WTC11 (cell line): ENCODE measurements around the gene PCDHA5. TPM values are rescaled to one million over a fixed set of nuclear protein-coding genes. Genes with fewer than 3 reads are reported as not detected.

Experiments
- ATAC-seq: fragments of 200-7000 bp; cut with Tn5 transposase; 2 replicates; pipeline ENCODE4 v1.10.0; 2021; ENCODE audit warnings: mild to moderate bottlenecking, moderate library complexity
- CTCF ChIA-PET: fragments of 300-600 bp; sonication (Branson Sonifier 250); formaldehyde crosslinking; loops from one replicate; lab custom pipeline; 2021; ENCODE audit warnings: antibody characterized with exemption; lab: Charles Lee
- POLR2A ChIA-PET: fragments of 350-600 bp; sonication (Branson Sonifier 250); formaldehyde crosslinking; loops from one replicate; lab custom pipeline; 2021; ENCODE audit warnings: antibody characterized with exemption; lab: Charles Lee
- DNase-seq: peaks from one replicate; pipeline ENCODE4 v3.0.0; 2021; ENCODE audit warnings: low spot score
- H3K27ac Mint-ChIP-seq: 2 replicates; pipeline ENCODE4 v1.8.0; 2021; ENCODE audit warnings: mixed read lengths
- H3K27me3 Mint-ChIP-seq: 2 replicates; pipeline ENCODE4 v1.8.0; 2021; ENCODE audit warnings: low read depth, mild to moderate bottlenecking, moderate library complexity, mixed read lengths
- H3K36me3 Mint-ChIP-seq: 2 replicates; pipeline ENCODE4 v1.8.0; 2021; ENCODE audit warnings: mixed read lengths
- H3K4me1 Mint-ChIP-seq: 2 replicates; pipeline ENCODE4 v1.8.0; 2022; ENCODE audit warnings: mixed read lengths
- H3K4me3 Mint-ChIP-seq: 2 replicates; pipeline ENCODE4 v1.8.0; 2021; ENCODE audit warnings: mild to moderate bottlenecking, moderate library complexity, mixed read lengths
- H3K9me3 Mint-ChIP-seq: 2 replicates; pipeline ENCODE4 v1.8.0; 2021; ENCODE audit warnings: mixed read lengths
- ESRRA ChIP-seq: sonication (generic); formaldehyde crosslinking; IDR thresholded peaks from 2 replicates; pipeline ENCODE4 v1.8.1; 2022; ENCODE audit warnings: mild to moderate bottlenecking, missing genetic modification reagents, borderline replicate concordance
- HMGA2 ChIP-seq: fragments of 250-450 bp; sonication (Bioruptor Pico); IDR thresholded peaks from 2 replicates; pipeline ENCODE4 v1.4.0; 2021; ENCODE audit warnings: mild to moderate bottlenecking, moderate library complexity
- HMGXB4 ChIP-seq: sonication (generic); formaldehyde crosslinking; IDR thresholded peaks from 2 replicates; pipeline ENCODE4 v1.8.1; 2023; ENCODE audit warnings: mild to moderate bottlenecking, moderate library complexity, missing genetic modification reagents
- NFE2L1 ChIP-seq: sonication (generic); formaldehyde crosslinking; IDR thresholded peaks from 2 replicates; pipeline ENCODE4 v1.8.1; 2023; ENCODE audit warnings: missing genetic modification reagents
- NR1H2 ChIP-seq: sonication (generic); formaldehyde crosslinking; IDR thresholded peaks from 2 replicates; pipeline ENCODE4 v1.9.0; 2021; ENCODE audit warnings: mild to moderate bottlenecking, moderate library complexity, missing genetic modification reagents
- NR2C2 ChIP-seq: sonication (generic); formaldehyde crosslinking; IDR thresholded peaks from 2 replicates; pipeline ENCODE4 v1.8.0; 2022; ENCODE audit warnings: mild to moderate bottlenecking, missing genetic modification reagents
- SMAD3 ChIP-seq: sonication (generic); formaldehyde crosslinking; IDR thresholded peaks from 2 replicates; pipeline ENCODE4 v1.8.0; 2022; ENCODE audit warnings: missing genetic modification reagents, mild to moderate bottlenecking, borderline replicate concordance
- TCF7 ChIP-seq: sonication (generic); formaldehyde crosslinking; IDR thresholded peaks from 2 replicates; pipeline ENCODE4 v1.8.0; 2022; ENCODE audit warnings: mild to moderate bottlenecking, low read depth, missing genetic modification reagents, moderate library complexity
- TEAD1 ChIP-seq: sonication (generic); formaldehyde crosslinking; IDR thresholded peaks from 2 replicates; pipeline ENCODE4 v1.8.0; 2022; ENCODE audit warnings: mild to moderate bottlenecking, missing genetic modification reagents
- TP53 ChIP-seq: sonication (generic); formaldehyde crosslinking; IDR thresholded peaks from 2 replicates; pipeline ENCODE4 v1.8.1; 2023; ENCODE audit warnings: mild to moderate bottlenecking, missing genetic modification reagents
- USF1 ChIP-seq: sonication (generic); formaldehyde crosslinking; IDR thresholded peaks from 2 replicates; pipeline ENCODE4 v1.8.0; 2022; ENCODE audit warnings: mild to moderate bottlenecking, missing genetic modification reagents
- ZBTB21 ChIP-seq: sonication (generic); formaldehyde crosslinking; IDR thresholded peaks from 2 replicates; pipeline ENCODE4 v1.8.1; 2023; ENCODE audit warnings: mild to moderate bottlenecking, missing genetic modification reagents, borderline replicate concordance
- ZMAT4 ChIP-seq: fragments of 250-450 bp; sonication (Bioruptor Pico); IDR thresholded peaks from 2 replicates; pipeline ENCODE4 v1.9.0; 2021; ENCODE audit warnings: mild to moderate bottlenecking
- ZNF219 ChIP-seq: sonication (generic); formaldehyde crosslinking; IDR thresholded peaks from 2 replicates; pipeline ENCODE4 v1.8.0; 2023; ENCODE audit warnings: missing genetic modification reagents, mild to moderate bottlenecking, borderline replicate concordance
- ZNF416 ChIP-seq: fragments of 250-450 bp; sonication (Bioruptor Pico); IDR thresholded peaks from 2 replicates; pipeline ENCODE4 v1.9.0; 2021; ENCODE audit warnings: mild to moderate bottlenecking, inconsistent platforms
- ZNF423 ChIP-seq: fragments of 250-450 bp; sonication (Bioruptor Pico); IDR thresholded peaks from 2 replicates; pipeline ENCODE4 v2.1.2; 2022; ENCODE audit warnings: mild to moderate bottlenecking, moderate library complexity
- total RNA-seq: library from RNA; stranded (reverse); gene quantifications from 3 replicates; pipeline ENCODE4 v1.2.3, GENCODE V29; 2021
- TF ChIP-seq, protein P1 (sequence below): sonication (generic); formaldehyde crosslinking; IDR thresholded peaks from 2 replicates; pipeline ENCODE4 v1.8.0; 2022; ENCODE audit warnings: mild to moderate bottlenecking, missing genetic modification reagents
- TF ChIP-seq, protein P2 (sequence below): sonication (generic); formaldehyde crosslinking; IDR thresholded peaks from 2 replicates; pipeline ENCODE4 v1.8.1; 2023; ENCODE audit warnings: mild to moderate bottlenecking, missing genetic modification reagents

Gene PCDHA5
- total RNA-seq, 1 experiment from 2014 or later: 0.90 TPM

GRCh38 chr5:140857987-140858240 is 36.5 kb downstream of the PCDHA5 start:
- H3K4me3 Mint-ChIP-seq: peak overlapping the region; percentile 30
- POLR2A ChIA-PET: no interaction called here
- H3K27ac Mint-ChIP-seq: no peak overlapping the region

GRCh38 chr5:140862441-140863295 is 41.3 kb downstream of the PCDHA5 start:
- POLR2A ChIA-PET: no interaction called here
- no peak overlapping the region for H3K27ac Mint-ChIP-seq
- peaks cover 45% of the 10 kb centered on the region for H3K36me3 Mint-ChIP-seq

More at GRCh38 chr5:140857987-140858240, 36.5 kb downstream of the PCDHA5 start:
- no peak for DNase-seq
- CTCF ChIA-PET: interaction anchor here (0.7 to 4.0 kb wide), 7 partner anchors 11 to 182 kb away, joined by 3 to 61 read pairs (median 5); partner anchors contain the start of genes PCDHA1, PCDHA11 and PCDHA8
- TF ChIP-seq ESRRA (CRISPR knock-in tag) (no peak), NR2C2 (no peak), NFE2L1 (no peak)
- TF ChIP-seq, all 79 proteins: peak for 0
- no peak for ATAC-seq
- Mint-ChIP-seq H3K4me1 (peaks cover 23% of the 10 kb centered on the region), H3K27me3 (no peaks in the 10 kb centered on the region), H3K36me3 (peaks cover 42% of the 10 kb centered on the region), H3K9me3 (peaks cover 28% of the 10 kb centered on the region)

GRCh38 chr5:140868721-140869554 is 47.5 kb downstream of the PCDHA5 start, which contains the start of gene PCDHA11:
Gene PCDHA11 (plus strand): TSS chr5:140868957. CDS start chr5:140869104, 147 bp downstream.
- TF ChIP-seq ZBTB21 (CRISPR knock-in tag): no peak
- TF ChIP-seq TCF7 (CRISPR knock-in tag): no peak
- TF ChIP-seq ESRRA (CRISPR knock-in tag): no peak
- no peak for TF ChIP-seq SMAD3
- TF ChIP-seq HMGXB4 (CRISPR knock-in tag): peak; percentile 46; the same call in 1 of the 2 replicates
- TF ChIP-seq ZNF423 (CRISPR knock-in tag): no peak
- no peak for TF ChIP-seq ZNF219 (CRISPR knock-in tag)
- TF ChIP-seq NR2C2: no peak
- no peak for TF ChIP-seq NR1H2 (CRISPR knock-in tag)
- no peak for TF ChIP-seq HMGA2 (CRISPR knock-in tag)
- TF ChIP-seq TEAD1 (CRISPR knock-in tag): no peak
- TF ChIP-seq ZMAT4: no peak
- TF ChIP-seq, protein P1, sequence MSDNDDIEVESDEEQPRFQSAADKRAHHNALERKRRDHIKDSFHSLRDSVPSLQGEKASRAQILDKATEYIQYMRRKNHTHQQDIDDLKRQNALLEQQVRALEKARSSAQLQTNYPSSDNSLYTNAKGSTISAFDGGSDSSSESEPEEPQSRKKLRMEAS (CRISPR knock-in tag): 0 out of 2 replicates have a peak, but pooled peaks have one; percentile 17
- TF ChIP-seq ZNF416 (CRISPR knock-in tag): no peak
- TF ChIP-seq, protein P2, sequence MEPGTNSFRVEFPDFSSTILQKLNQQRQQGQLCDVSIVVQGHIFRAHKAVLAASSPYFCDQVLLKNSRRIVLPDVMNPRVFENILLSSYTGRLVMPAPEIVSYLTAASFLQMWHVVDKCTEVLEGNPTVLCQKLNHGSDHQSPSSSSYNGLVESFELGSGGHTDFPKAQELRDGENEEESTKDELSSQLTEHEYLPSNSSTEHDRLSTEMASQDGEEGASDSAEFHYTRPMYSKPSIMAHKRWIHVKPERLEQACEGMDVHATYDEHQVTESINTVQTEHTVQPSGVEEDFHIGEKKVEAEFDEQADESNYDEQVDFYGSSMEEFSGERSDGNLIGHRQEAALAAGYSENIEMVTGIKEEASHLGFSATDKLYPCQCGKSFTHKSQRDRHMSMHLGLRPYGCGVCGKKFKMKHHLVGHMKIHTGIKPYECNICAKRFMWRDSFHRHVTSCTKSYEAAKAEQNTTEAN (CRISPR knock-in tag): no peak
- no peak for TF ChIP-seq TP53
- no peak for TF ChIP-seq USF1 (CRISPR knock-in tag)
- peaks cover 33% of the 10 kb centered on the region for H3K36me3 Mint-ChIP-seq
- H3K9me3 Mint-ChIP-seq: peaks cover 4% of the 10 kb centered on the region
- H3K27me3 Mint-ChIP-seq: no peaks in the 10 kb centered on the region
- POLR2A ChIA-PET: interaction anchor here (0.6 to 1.8 kb wide), 5 partner anchors 13 to 183 kb away, joined by 3 to 13 read pairs (median 3); partner anchors contain the start of gene PCDHA10
- DNase-seq (no peak), ATAC-seq (peak; percentile 93)
- peak within 1 kb of the TSS; percentile 88 for H3K4me3 Mint-ChIP-seq
- H3K4me1 Mint-ChIP-seq: peaks cover 16% of the 10 kb centered on the region
- CTCF ChIA-PET: interaction anchor here (0.6 to 4.7 kb wide), 48 partner anchors 9 to 366 kb away, joined by 3 to 99 read pairs (median 5); partner anchors contain the start of genes HARS1, HARS2, PCDHA1 and PCDHA10
- peak within 1 kb of the TSS; percentile 78 for H3K27ac Mint-ChIP-seq

More at GRCh38 chr5:140862441-140863295, 41.3 kb downstream of the PCDHA5 start:
- peaks cover 8% of the 10 kb centered on the region for H3K4me1 Mint-ChIP-seq
- ATAC-seq: no peak
- H3K9me3 Mint-ChIP-seq: peaks cover 24% of the 10 kb centered on the region
- no peak for DNase-seq
- H3K27me3 Mint-ChIP-seq: no peaks in the 10 kb centered on the region
- H3K4me3 Mint-ChIP-seq: no peak overlapping the region
- CTCF ChIA-PET: interaction anchor here (0.8 to 4.0 kb wide), 3 partner anchors 21 to 259 kb away, joined by 4 to 17 read pairs (median 10); partner anchors contain the start of genes PCDHA8 and PCDHB4
- TF ChIP-seq NFE2L1: no peak
